Activated CD4-positive, alpha-beta memory T cell treated with anti-CD3 and anti-CD28 coated beads for 36 hours (primary cell): ENCODE measurements around the gene QDPR. TPM values are rescaled to one million over a fixed set of nuclear protein-coding genes. Genes with fewer than 3 reads are reported as not detected.

ENCODE experiments used
- CTCF ChIA-PET: fragments of 350-600 bp; sonication (Branson Sonifier 250); formaldehyde crosslinking; loops from one replicate; lab custom pipeline; 2021; ENCODE audit warnings: antibody characterized with exemption, inconsistent platforms; lab: Charles Lee
- POLR2A ChIA-PET: fragments of 350-600 bp; sonication (Branson Sonifier 250); formaldehyde crosslinking; loops from one replicate; lab custom pipeline; 2021; ENCODE audit warnings: antibody characterized with exemption; lab: Charles Lee
- DNase-seq: peaks from one replicate; pipeline ENCODE4 v3.0.0-alpha.2; 2020
- H3K27ac Mint-ChIP-seq: one replicate; pipeline ENCODE4 v1.8.0; 2021; ENCODE audit warnings: mixed read lengths
- H3K27me3 Mint-ChIP-seq: one replicate; pipeline ENCODE4 v1.8.0; 2021; ENCODE audit warnings: mixed read lengths
- H3K36me3 Mint-ChIP-seq: one replicate; pipeline ENCODE4 v1.8.0; 2021; ENCODE audit warnings: mixed read lengths
- H3K4me1 Mint-ChIP-seq: one replicate; pipeline ENCODE4 v1.8.0; 2021; ENCODE audit warnings: low read depth, mixed read lengths
- H3K4me3 Mint-ChIP-seq: one replicate; pipeline ENCODE4 v1.8.0; 2021; ENCODE audit warnings: mild to moderate bottlenecking, mixed read lengths
- H3K9me3 Mint-ChIP-seq: one replicate; pipeline ENCODE4 v1.8.0; 2021; ENCODE audit warnings: mixed read lengths
- intact Hi-C: fragments of 100-400 bp; cut with micrococcal nuclease; formaldehyde crosslinking; loops from one replicate; pipeline ENCODE4 v1.15.1; 2023
- total RNA-seq, 2 experiments: library from RNA; stranded (reverse); gene quantifications; one replicate each; pipeline ENCODE4 v1.2.3, GENCODE V29; 2021

QDPR gene
- total RNA-seq, 2 experiments from 2014 or later = 35.5 to 36.3 TPM

DNA sequence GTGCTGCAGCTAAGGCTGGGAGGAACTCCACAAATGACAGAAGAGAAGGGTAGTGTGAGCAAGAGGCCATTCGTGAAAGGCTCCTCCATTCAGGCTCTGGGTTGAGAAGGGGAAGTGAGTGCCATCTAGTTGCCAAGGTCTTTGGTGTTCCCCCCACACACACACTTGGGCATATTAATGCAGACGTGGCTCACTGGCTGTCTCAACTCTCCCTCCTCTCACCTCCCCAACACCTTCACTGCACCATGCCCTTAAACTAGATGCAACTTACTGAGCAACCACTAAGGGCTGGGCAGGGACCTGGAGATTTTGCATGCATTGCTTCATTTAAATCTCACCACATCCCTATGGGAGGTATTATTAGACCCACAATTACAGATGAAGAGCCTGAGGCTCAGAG is 11.8 kb upstream of the QDPR start:
- H3K27ac Mint-ChIP-seq = no peak overlapping the region
- intact Hi-C loops = no loop called here
- no peaks in the 10 kb centered on the region for H3K9me3 Mint-ChIP-seq
- ChIA-PET CTCF (interaction anchor here (2.4 kb wide), 1 partner anchor 25 kb away, joined by 6 read pairs; no protein-coding TSS in a partner anchor), POLR2A (no interaction called here)
- peaks cover 23% of the 10 kb centered on the region for H3K27me3 Mint-ChIP-seq
- no peaks in the 10 kb centered on the region for H3K4me1 Mint-ChIP-seq
- H3K4me3 Mint-ChIP-seq = no peak overlapping the region
- H3K36me3 Mint-ChIP-seq = no peaks in the 10 kb centered on the region
- no peak for DNase-seq

DNA sequence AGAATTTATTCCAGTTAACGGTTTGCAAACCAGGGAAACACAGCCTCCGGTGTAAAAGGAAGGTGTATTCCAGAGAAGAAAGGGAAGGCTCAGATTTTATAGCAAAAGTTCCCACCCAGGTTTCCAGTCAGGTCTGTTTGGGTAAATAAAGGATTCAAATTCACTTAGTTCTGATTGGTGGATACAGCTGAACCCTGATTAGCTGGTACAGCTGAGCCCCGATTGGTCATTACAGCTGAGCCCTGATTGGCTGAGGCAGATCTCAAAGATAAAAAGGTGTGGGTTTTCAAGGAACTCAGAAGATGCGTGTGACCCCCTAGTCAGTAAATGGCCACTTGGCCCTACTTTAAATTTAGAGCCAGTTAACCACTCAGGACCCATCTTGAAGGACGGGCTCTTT is 9.7 kb upstream of the QDPR start:
- CTCF ChIA-PET = interaction anchor here (1.2 to 2.4 kb wide), 2 partner anchors 27 to 28 kb away, joined by 5 to 6 read pairs; no protein-coding TSS in a partner anchor
- Mint-ChIP-seq H3K27me3 (peaks cover 14% of the 10 kb centered on the region), H3K9me3 (no peaks in the 10 kb centered on the region), H3K4me3 (no peak overlapping the region), H3K27ac (no peak overlapping the region), H3K36me3 (no peaks in the 10 kb centered on the region), H3K4me1 (no peaks in the 10 kb centered on the region)
- DNase-seq = no peak
- intact Hi-C loops = no loop called here
- POLR2A ChIA-PET = no interaction called here

DNA sequence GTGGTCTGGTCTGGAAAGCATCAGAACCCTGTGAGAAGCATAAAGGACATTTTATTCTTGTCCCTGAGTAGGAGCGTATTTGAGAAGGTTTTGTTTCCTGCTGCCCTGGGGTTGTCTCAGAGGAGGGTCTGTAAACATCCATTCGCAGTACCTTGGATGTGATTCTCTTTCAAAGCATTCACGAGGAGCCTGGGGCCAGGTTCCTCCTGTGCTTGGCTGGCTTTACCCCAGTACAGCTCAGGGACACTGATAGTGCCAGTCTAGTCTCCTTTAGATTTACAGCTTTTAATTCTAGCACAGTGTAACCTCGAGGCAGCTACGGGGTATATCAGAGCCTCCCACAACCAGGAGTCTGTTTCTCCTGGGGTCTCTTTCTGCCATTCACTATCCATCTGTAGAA is 5.8 kb upstream of the QDPR start:
- ChIA-PET POLR2A (no interaction called here), CTCF (interaction anchor here (1.1 kb wide), 1 partner anchor 45 kb away, joined by 3 read pairs; no protein-coding TSS in a partner anchor)
- no peak for DNase-seq
- no peaks in the 10 kb centered on the region for H3K36me3 Mint-ChIP-seq
- no peaks in the 10 kb centered on the region for H3K9me3 Mint-ChIP-seq
- peaks cover 4% of the 10 kb centered on the region for H3K4me1 Mint-ChIP-seq
- no peak overlapping the region for H3K4me3 Mint-ChIP-seq
- intact Hi-C loops = no loop called here
- no peak overlapping the region for H3K27ac Mint-ChIP-seq
- H3K27me3 Mint-ChIP-seq = peaks cover 9% of the 10 kb centered on the region

DNA sequence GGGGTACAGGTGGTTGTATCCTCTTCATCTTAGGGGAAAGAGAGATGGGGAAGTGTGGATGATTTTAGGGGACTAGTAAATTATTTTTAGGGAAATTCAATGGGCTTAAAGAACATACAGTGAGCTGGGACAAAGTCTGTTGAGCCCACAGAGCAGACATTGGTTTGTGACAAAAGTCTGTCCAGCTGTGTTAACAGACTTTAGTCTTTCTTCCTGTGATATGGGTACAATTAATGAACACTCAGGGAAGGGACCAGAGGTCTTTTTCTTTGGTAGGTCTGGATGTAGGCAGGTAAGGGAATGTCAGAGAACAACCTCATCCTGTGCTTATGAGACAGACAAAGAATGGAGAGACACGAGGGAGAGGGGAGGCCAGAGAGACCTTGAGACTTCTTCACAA is 5.1 kb upstream of the QDPR start:
- ChIA-PET CTCF (interaction anchor here (1.1 kb wide), 1 partner anchor 45 kb away, joined by 3 read pairs; no protein-coding TSS in a partner anchor), POLR2A (no interaction called here)
- no peak overlapping the region for H3K4me3 Mint-ChIP-seq
- H3K27me3 Mint-ChIP-seq = peaks cover 8% of the 10 kb centered on the region
- intact Hi-C loops = no loop called here
- H3K9me3 Mint-ChIP-seq = no peaks in the 10 kb centered on the region
- no peak overlapping the region for H3K27ac Mint-ChIP-seq
- peaks cover 7% of the 10 kb centered on the region for H3K4me1 Mint-ChIP-seq
- no peak for DNase-seq
- H3K36me3 Mint-ChIP-seq = no peaks in the 10 kb centered on the region

DNA sequence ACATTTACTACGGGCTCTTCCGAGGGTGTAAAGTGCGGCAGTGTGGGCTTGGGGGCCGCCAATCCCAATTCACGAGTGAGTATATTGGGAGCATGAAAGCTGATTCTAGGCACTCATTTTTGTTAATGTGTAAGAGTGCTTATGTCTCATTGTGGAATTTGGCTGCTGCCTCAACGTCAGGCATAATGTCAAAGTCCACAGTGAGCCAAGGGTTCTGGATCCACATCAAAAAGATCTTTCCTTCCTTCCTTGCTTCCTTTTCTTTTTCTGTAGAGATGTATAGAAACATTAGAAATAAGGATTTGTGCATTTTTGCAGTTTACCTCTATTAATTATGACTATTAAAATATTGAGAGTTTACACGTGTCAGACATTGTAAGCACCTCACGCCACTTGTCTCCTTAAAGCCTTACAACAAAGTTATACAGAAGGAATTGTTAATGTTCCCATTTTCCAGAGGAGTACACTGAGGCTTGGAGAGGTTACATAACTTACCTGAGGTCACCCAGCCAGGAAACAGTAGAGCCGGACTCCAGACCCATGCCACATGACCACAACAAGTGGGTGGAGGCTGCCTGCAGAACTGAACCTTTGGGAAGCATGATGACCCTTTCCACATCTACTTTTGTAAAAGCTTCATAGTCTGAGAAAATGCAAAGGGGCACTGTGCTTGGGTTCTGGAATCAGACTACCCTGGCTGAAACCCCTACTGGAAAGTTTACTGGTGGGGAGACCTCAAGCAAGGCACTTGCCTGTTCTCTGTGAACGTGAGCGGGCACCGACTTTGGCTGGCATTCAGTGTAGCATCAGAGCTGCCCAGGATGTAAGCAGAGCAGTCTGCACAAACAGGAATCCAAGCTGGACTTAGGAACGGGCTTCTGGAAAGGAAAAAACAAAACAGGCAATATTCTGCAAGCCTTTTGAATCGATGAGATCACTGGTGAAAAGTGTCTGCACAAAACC is 3.8 kb upstream of the QDPR start:
- intact Hi-C loops = no loop called here
- Mint-ChIP-seq H3K4me3 (no peak overlapping the region), H3K9me3 (no peaks in the 10 kb centered on the region), H3K36me3 (no peaks in the 10 kb centered on the region), H3K27me3 (peaks cover 8% of the 10 kb centered on the region), H3K27ac (no peak overlapping the region), H3K4me1 (peaks cover 14% of the 10 kb centered on the region)
- ChIA-PET POLR2A (no interaction called here), CTCF (interaction anchor here (0.9 kb wide), 1 partner anchor 33 kb away, joined by 3 read pairs; no protein-coding TSS in a partner anchor)
- DNase-seq = no peak

DNA sequence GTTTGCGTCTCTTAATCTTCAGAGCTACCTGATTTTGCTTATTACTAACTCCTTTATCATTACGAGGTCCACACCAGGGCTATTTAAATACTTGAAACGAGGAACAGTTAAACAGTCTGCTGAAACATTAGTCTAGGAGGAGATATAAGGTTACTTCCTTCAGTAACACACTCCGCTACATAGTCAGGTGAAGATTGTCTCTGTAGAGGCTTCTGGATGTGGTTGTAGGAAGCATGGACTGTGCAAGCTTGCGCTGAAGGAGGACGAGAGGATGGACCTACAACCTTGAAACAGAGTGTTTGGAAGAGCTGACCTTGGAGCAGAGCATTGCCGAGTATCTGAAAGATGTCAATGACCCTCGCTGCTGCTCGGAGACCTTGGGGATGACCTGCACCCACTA is 3.0 kb upstream of the QDPR start, which contains the start of gene CLRN2:
CLRN2 (plus strand) TSS at position 301 of the 400 bp plus-strand sequence. CDS start 102 bp downstream, outside the sequence.
- Mint-ChIP-seq H3K27ac (no peak within 1 kb of the TSS), H3K4me1 (peaks cover 23% of the 10 kb centered on the region), H3K36me3 (peaks cover 2% of the 10 kb centered on the region), H3K9me3 (no peaks in the 10 kb centered on the region), H3K4me3 (no peak within 1 kb of the TSS), H3K27me3 (peaks cover 7% of the 10 kb centered on the region)
- no peak for DNase-seq
- intact Hi-C loops = no loop called here
- CTCF ChIA-PET = interaction anchor here (0.9 kb wide), 1 partner anchor 34 kb away, joined by 3 read pairs; no protein-coding TSS in a partner anchor
- POLR2A ChIA-PET = no interaction called here

DNA sequence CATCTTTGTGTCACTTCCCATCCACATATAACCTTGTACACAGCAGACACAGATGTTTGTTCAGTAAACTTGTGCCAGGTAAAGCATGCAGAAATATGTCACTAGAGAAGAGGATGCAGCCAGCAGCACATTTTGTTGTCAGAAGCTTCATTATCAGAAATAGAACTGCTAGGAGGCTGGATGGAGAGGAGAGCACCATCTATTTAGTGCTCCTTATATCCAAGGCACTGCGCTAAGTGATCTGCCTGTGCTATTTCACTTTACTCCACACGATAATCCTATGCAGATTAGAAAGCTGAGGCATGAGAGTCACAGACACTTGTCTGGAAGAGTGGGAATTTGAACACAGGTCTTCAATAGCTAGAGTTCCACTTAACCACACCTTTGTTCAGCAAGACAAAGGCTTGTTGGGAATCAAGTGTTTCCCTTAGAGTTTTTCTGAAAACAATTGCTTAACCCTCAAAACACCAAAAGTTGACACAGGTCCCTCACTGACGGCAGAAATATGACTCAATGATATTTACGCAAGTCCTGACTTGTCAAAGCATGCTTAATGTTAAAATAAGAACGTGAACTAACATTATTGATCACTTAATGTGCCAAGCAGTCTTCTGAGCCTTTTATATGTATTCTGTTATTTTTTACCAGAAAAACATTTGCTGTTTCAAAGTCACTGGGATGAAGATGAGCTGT is 1.2 kb upstream of the QDPR start:
- intact Hi-C loops = loop anchor here (1.0 to 2.0 kb wide), 3 partner anchors 64 to 297 kb away; partner anchors contain the start of genes DCAF16, LAP3, MED28 and NCAPG
- H3K27ac Mint-ChIP-seq = peak overlapping the region; percentile 21
- DNase-seq = no peak
- peaks cover 7% of the 10 kb centered on the region for H3K27me3 Mint-ChIP-seq
- H3K9me3 Mint-ChIP-seq = no peaks in the 10 kb centered on the region
- ChIA-PET CTCF (interaction anchor here (0.6 to 1.8 kb wide), 8 partner anchors 9 to 295 kb away, joined by 3 to 6 read pairs (median 3); no protein-coding TSS in a partner anchor), POLR2A (no interaction called here)
- peaks cover 8% of the 10 kb centered on the region for H3K36me3 Mint-ChIP-seq
- peak overlapping the region; percentile 99 for H3K4me3 Mint-ChIP-seq
- H3K4me1 Mint-ChIP-seq = peaks cover 25% of the 10 kb centered on the region

DNA sequence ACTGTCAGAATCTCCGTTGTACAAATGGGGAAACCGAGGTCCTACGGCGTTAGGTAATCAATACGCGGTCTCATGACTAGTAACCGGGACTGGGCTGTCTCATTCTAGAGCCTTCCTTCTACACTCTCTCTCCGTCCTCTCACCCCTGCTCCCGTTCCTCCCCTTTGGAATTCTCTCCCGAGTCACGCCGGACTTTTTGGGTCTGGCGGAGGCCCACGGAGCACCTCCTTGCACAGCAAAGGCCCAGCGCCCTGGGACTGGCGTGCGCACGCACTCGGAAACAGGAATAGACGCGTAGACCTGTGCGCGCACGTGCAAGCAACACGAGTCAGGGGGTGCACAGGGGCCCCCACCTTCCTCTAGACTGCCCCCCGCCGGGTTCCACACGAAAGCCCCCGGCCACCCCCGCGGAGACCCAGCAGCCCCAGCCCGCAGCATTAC is 361 bp downstream of the QDPR start:
- Mint-ChIP-seq H3K27me3 (peaks cover 1% of the 10 kb centered on the region), H3K27ac (peak overlapping the region; percentile 77), H3K9me3 (no peaks in the 10 kb centered on the region), H3K4me3 (peak overlapping the region; percentile 99), H3K36me3 (peaks cover 14% of the 10 kb centered on the region), H3K4me1 (peaks cover 30% of the 10 kb centered on the region)
- intact Hi-C loops = loop anchor here (2.0 kb wide), 1 partner anchor 511 kb away; no protein-coding TSS in a partner anchor
- ChIA-PET POLR2A (interaction anchor here (0.6 kb wide), 1 partner anchor 299 kb away, joined by 3 read pairs; the partner anchor contains the start of gene DCAF16), CTCF (interaction anchor here (1.4 to 1.8 kb wide), 2 partner anchors 34 to 37 kb away, joined by 4 to 6 read pairs; no protein-coding TSS in a partner anchor)
- DNase-seq = peak; percentile 68

DNA sequence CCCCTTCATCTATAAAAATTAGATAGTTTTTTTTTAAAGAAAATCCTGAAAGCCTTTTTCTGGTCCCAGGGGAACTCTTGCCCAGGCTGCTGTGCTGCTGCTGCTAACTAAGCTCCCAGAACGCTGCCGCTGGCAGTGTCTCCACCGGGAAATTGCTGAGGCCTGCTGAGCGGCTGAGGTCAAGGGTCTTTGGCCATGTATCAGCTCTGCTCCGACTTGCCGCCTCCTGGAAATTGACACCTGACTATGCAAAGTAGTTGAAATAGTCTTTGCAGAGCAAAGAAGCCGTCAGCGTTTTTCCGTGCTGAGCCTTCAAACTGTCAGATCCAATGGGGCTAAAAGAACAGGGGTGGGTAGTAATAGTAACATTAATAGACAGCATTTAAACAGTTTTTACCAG is 839 bp downstream of the QDPR start:
- H3K27me3 Mint-ChIP-seq = peaks cover under 1% of the 10 kb centered on the region
- POLR2A ChIA-PET = no interaction called here

DNA sequence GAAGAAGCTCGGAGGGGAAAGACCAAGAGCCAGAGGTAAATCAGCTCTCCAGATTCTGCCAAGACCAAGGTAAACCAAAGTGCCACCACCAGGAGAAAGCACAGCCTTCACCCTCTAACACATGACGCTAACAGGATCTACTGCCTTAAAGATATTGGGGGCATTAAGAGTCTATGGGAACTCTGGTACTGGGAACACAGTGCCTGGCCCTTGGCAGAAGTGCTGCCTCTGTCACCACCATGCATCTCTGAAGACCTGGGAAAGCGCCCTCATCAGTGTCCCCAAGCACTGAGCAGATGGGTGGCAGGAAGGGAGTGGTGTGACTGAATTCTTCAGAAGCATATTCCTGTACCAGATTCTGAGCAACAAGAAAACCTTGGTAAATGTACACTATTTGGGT is 1.3 kb downstream of the QDPR start:
- Mint-ChIP-seq H3K27ac (no peak overlapping the region), H3K9me3 (no peaks in the 10 kb centered on the region), H3K4me1 (peaks cover 31% of the 10 kb centered on the region), H3K4me3 (peak overlapping the region; percentile 99), H3K27me3 (no peaks in the 10 kb centered on the region), H3K36me3 (peaks cover 19% of the 10 kb centered on the region)
- intact Hi-C loops = loop anchor here (2.0 kb wide), 1 partner anchor 512 kb away; no protein-coding TSS in a partner anchor
- ChIA-PET CTCF (interaction anchor here (1.5 to 2.2 kb wide), 2 partner anchors 38 to 126 kb away, joined by 3 to 8 read pairs; no protein-coding TSS in a partner anchor), POLR2A (no interaction called here)
- DNase-seq = peak; percentile 12

More for the DNA sequence above, 839 bp downstream of the QDPR start:
- Mint-ChIP-seq H3K36me3 (peaks cover 16% of the 10 kb centered on the region), H3K9me3 (no peaks in the 10 kb centered on the region), H3K4me3 (peak overlapping the region; percentile 99), H3K4me1 (peaks cover 30% of the 10 kb centered on the region), H3K27ac (peak overlapping the region; percentile 77)
- intact Hi-C loops = loop anchor here (2.0 kb wide), 1 partner anchor 512 kb away; no protein-coding TSS in a partner anchor
- DNase-seq = peak; percentile 10
- CTCF ChIA-PET = interaction anchor here (1.5 to 2.2 kb wide), 2 partner anchors 38 to 125 kb away, joined by 3 to 8 read pairs; no protein-coding TSS in a partner anchor

DNA sequence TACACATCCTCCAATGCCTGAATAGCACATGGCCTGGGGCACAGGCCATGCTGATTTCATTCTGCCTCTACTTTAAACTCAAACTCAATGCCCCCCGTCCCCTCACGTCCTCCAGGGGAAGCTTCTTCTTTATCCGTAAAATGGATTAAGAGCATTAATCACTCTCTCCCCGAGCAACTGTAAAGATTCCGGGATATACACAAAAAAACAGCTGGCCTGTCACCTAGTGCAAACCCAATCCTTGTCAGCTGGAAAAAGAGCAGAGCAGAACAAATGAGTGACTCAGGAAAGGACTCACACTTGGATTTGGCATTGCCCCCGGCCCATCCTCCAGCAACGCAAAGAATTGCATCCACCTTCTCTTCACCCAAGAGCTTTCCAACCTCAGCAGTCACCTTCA is 7.8 kb downstream of the QDPR start:
- Mint-ChIP-seq H3K36me3 (peaks cover 53% of the 10 kb centered on the region), H3K4me3 (no peak overlapping the region), H3K4me1 (peaks cover 21% of the 10 kb centered on the region), H3K9me3 (no peaks in the 10 kb centered on the region), H3K27ac (no peak overlapping the region), H3K27me3 (no peaks in the 10 kb centered on the region)
- CTCF ChIA-PET = interaction anchor here (1.3 kb wide), 1 partner anchor 9 kb away, joined by 3 read pairs; no protein-coding TSS in a partner anchor
- POLR2A ChIA-PET = no interaction called here
- intact Hi-C loops = no loop called here
- DNase-seq = no peak
